ENCODE results near the gene GIPC1.

GRCh38 chr19:14467391-14467790, 28.5 kb downstream of the GIPC1 start:
- TF ChIP-seq CTCF (IDR thresholded peaks at IDR 0.05): no peak
- TF ChIP-seq POLR2A (IDR thresholded peaks at IDR 0.05): no peak

Data from lower leg skin (tissue), 3 donors.